Measurements from ENCODE around the gene IQGAP2.

The IQGAP2 gene

GRCh38 chr5:76457674-76458485, 54.8 kb downstream of the IQGAP2 start:
- no peak for DNase-seq

- DNase-seq = no peak
Observed at GRCh38 chr5:76458486-76458830, 55.4 kb downstream of the IQGAP2 start.

GRCh38 chr5:76460104-76460503, 57.0 kb downstream of the IQGAP2 start:
- no peak for DNase-seq

- DNase-seq = no peak
Observed at GRCh38 chr5:76462097-76462667, 59.1 kb downstream of the IQGAP2 start.

GRCh38 chr5:76467216-76467615, 64.1 kb downstream of the IQGAP2 start:
- DNase-seq = no peak

GRCh38 chr5:76468635-76469425, 65.7 kb downstream of the IQGAP2 start:
- no peak for DNase-seq

GRCh38 chr5:76469656-76470290, 66.7 kb downstream of the IQGAP2 start:
- DNase-seq = no peak

GRCh38 chr5:76470976-76471375, 67.9 kb downstream of the IQGAP2 start:
- DNase-seq = no peak

GRCh38 chr5:76471406-76471805, 68.3 kb downstream of the IQGAP2 start:
- DNase-seq = no peak

GRCh38 chr5:76471987-76472334, 68.9 kb downstream of the IQGAP2 start:
- DNase-seq = no peak

- DNase-seq = no peak
Observed at GRCh38 chr5:76472335-76473008, 69.4 kb downstream of the IQGAP2 start.

- no peak for DNase-seq
Observed at GRCh38 chr5:76473009-76473336, 69.9 kb downstream of the IQGAP2 start.

GRCh38 chr5:76473661-76474060, 70.6 kb downstream of the IQGAP2 start:
- peak; percentile 51 for DNase-seq

- no peak for DNase-seq
Observed at GRCh38 chr5:76474377-76474776, 71.3 kb downstream of the IQGAP2 start.

- DNase-seq = no peak
Observed at GRCh38 chr5:76475385-76475784, 72.3 kb downstream of the IQGAP2 start.

GRCh38 chr5:76475936-76476335, 72.9 kb downstream of the IQGAP2 start:
- no peak for DNase-seq

GRCh38 chr5:76476474-76477038, 73.5 kb downstream of the IQGAP2 start:
- no peak for DNase-seq

- no peak for DNase-seq
Observed at GRCh38 chr5:76477061-76477460, 74.0 kb downstream of the IQGAP2 start.

- DNase-seq = no peak
Observed at GRCh38 chr5:76477571-76477970, 74.5 kb downstream of the IQGAP2 start.

- no peak for DNase-seq
Observed at GRCh38 chr5:76479281-76479680, 76.2 kb downstream of the IQGAP2 start.

GRCh38 chr5:76479973-76480667, 77.0 kb downstream of the IQGAP2 start:
- DNase-seq = no peak

GRCh38 chr5:76482984-76483383, 79.9 kb downstream of the IQGAP2 start:
- no peak for DNase-seq

Data from activated T-cell treated with anti-CD3 and anti-CD28 coated beads for 4 hours (primary cell).